Omental fat pad (tissue), 4 donors: Measurements from ENCODE around the gene MEF2D. TPM values are rescaled to one million over a fixed set of nuclear protein-coding genes. Genes with fewer than 3 reads are reported as not detected.

Experiments
- ATAC-seq: fragments of 150-250 bp; one replicate; pipeline ENCODE4 v1.9.1; 2016; ENCODE audit warnings: mild to moderate bottlenecking, moderate library complexity; ENCODE audit not compliant: low FRiP score
- DNase-seq: peaks from one replicate; pipeline ENCODE4 v3.0.0-alpha.2; 2019; ENCODE audit warnings: low spot score
- small RNA-seq: library from RNA; depleted of rRNA; stranded (forward); fragments of <200 nt; gene quantifications from one replicate; pipeline ENCODE3, GENCODE V24; 2016
- total RNA-seq, 4 donors: library from RNA; depleted of rRNA; stranded (reverse); fragments of >200 nt; gene quantifications; one replicate each; pipeline ENCODE4 v1.1.0, GENCODE V29; 2016
- TF ChIP-seq, protein P1 (sequence below), 3 donors: fragments of 450-650 bp; IDR thresholded peaks; one replicate each; pipeline ENCODE4 v1.5.1; 2016 to 2017; ENCODE audit warnings: antibody characterized with exemption in 3 of 3, mild to moderate bottlenecking in 3 of 3, moderate library complexity in 2 of 3

The MEF2D gene
- total RNA-seq, 4 donors from 2014 or later = 22.8 to 33.8 (median 28.1) TPM

DNA sequence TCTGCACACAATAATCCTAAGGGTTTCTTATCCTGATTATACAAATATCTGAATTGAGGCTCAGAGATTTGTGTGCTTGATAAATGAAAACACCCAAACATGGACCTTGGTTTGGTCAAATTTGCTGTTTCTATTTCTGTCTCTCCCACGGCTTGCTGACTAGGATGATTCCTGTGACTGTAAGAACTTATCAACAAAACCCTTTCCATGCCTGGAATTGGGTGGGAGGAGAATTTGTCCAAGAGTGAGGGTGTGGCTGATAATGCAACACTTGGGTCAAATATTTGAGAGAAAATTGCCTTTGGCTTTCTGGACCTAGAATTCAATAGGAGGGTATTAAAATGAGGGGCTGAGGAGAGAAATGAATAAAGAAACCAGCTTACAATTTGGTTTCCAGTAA, 83.6 kb downstream of the MEF2D start:
- TF ChIP-seq, protein P1, sequence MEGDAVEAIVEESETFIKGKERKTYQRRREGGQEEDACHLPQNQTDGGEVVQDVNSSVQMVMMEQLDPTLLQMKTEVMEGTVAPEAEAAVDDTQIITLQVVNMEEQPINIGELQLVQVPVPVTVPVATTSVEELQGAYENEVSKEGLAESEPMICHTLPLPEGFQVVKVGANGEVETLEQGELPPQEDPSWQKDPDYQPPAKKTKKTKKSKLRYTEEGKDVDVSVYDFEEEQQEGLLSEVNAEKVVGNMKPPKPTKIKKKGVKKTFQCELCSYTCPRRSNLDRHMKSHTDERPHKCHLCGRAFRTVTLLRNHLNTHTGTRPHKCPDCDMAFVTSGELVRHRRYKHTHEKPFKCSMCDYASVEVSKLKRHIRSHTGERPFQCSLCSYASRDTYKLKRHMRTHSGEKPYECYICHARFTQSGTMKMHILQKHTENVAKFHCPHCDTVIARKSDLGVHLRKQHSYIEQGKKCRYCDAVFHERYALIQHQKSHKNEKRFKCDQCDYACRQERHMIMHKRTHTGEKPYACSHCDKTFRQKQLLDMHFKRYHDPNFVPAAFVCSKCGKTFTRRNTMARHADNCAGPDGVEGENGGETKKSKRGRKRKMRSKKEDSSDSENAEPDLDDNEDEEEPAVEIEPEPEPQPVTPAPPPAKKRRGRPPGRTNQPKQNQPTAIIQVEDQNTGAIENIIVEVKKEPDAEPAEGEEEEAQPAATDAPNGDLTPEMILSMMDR (IDR thresholded peaks at IDR 0.05) = no peak
- DNase-seq (no peak), ATAC-seq (no peak)

DNA sequence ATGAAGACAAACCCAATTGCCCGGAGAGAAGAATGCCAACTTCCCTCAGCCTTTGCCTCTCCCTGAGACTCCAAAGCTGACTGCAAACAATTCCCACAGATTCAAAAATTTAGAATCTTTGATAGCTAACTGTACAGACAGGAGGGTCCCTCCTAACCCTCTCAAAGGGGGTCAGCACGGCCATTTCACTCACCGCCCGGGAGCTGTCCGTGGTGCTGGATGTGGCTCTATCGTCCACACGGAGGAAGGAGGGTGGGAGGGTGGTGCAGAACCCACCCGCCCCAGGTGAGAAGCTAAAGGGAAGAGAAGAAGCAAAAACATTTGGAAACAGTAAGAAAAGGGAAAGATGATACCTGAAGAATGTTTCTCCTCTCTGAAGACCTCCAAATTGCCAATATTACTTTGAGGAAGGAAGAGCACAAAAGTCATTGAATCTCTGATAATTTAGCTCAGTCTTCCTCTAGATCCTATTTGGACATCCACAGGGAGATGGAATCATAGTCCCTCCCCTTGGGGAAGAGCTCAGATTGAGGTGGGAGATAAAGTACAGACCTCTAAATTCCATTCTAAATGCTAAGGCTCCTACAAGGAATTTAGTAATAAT, 86.0 kb downstream of the MEF2D start:
- DNase-seq (no peak), ATAC-seq (no peak)
- TF ChIP-seq, protein P1 (IDR thresholded peaks at IDR 0.05) = no peak

Small RNA genes within 50 kb of the gene (small RNA-seq; reads per million reads assigned to genes)
- not detected for gene MIR9-1
- gene RF00019 = not detected

Other genes with a start within 250 kb of the MEF2D start
- gene SMG5, start 217.9 kb downstream of the MEF2D start, total RNA-seq = 10 to 100 TPM; 51.0 to 81.2 (median 53.2) TPM
- 1 to 10 TPM; 1.3 to 4.3 (median 1.4) TPM for gene TMEM79, start 216.4 kb downstream of the MEF2D start, total RNA-seq
- gene GLMP, start 205.1 kb downstream of the MEF2D start, total RNA-seq = 10 to 100 TPM; 44.0 to 71.1 (median 55.9) TPM
- gene VHLL, start 201.5 kb downstream of the MEF2D start, total RNA-seq = not detected
- gene CCT3, start 162.5 kb downstream of the MEF2D start, total RNA-seq = 100 to 1,000 TPM; 187 to 277 (median 213) TPM
- gene TSACC, start 162.2 kb downstream of the MEF2D start, total RNA-seq = not detected
- not detected for gene RHBG, start 131.6 kb downstream of the MEF2D start, total RNA-seq
- gene IQGAP3, start 71.8 kb upstream of the MEF2D start, total RNA-seq = 1 to 10 TPM in 1 of 4 donors, under 1 TPM in 3; 0.16 to 4.2 (median 0.23) TPM
- not detected for gene TTC24, start 78.9 kb upstream of the MEF2D start, total RNA-seq
- gene NAXE, start 91.0 kb upstream of the MEF2D start, total RNA-seq = 10 to 100 TPM; 49.4 to 71.5 (median 58.9) TPM
- 10 to 100 TPM; 30.2 to 77.5 (median 35.5) TPM for gene GPATCH4, start 100.7 kb upstream of the MEF2D start, total RNA-seq
- gene HAPLN2, start 118.6 kb upstream of the MEF2D start, total RNA-seq = 1 to 10 TPM in 1 of 4 donors, not detected in 3; 2.8 TPM
- not detected for gene BCAN, start 141.3 kb upstream of the MEF2D start, total RNA-seq
- 10 to 100 TPM; 17.4 to 76.4 (median 27.7) TPM for gene NES, start 176.6 kb upstream of the MEF2D start, total RNA-seq
- 1 to 10 TPM in 3 of 4 donors, not detected in 1; 4.5 to 8.8 (median 8.8) TPM for gene CRABP2, start 204.8 kb upstream of the MEF2D start, total RNA-seq
- 10 to 100 TPM; 12.1 to 25.4 (median 18.8) TPM for gene METTL25B, start 227.7 kb upstream of the MEF2D start, total RNA-seq
- gene ISG20L2, start 228.0 kb upstream of the MEF2D start, total RNA-seq = 10 to 100 TPM; 19.8 to 34.1 (median 28.2) TPM
- gene MRPL24, start 240.3 kb upstream of the MEF2D start, total RNA-seq = 10 to 100 TPM; 45.0 to 74.4 (median 69.8) TPM